RCC 7860 (cell line): ENCODE data around the gene PHF19.

Experiments
- DNase-seq: peaks from one replicate; pipeline ENCODE4 v3.0.0-alpha.2; 2015; ENCODE audit warnings: low spot score
- FAIRE-seq: peaks from 2 replicates; lab custom pipeline; 2012; peaks lifted over from hg19 to GRCh38; lab: Jason Lieb, UNC

Gene PHF19

DNA sequence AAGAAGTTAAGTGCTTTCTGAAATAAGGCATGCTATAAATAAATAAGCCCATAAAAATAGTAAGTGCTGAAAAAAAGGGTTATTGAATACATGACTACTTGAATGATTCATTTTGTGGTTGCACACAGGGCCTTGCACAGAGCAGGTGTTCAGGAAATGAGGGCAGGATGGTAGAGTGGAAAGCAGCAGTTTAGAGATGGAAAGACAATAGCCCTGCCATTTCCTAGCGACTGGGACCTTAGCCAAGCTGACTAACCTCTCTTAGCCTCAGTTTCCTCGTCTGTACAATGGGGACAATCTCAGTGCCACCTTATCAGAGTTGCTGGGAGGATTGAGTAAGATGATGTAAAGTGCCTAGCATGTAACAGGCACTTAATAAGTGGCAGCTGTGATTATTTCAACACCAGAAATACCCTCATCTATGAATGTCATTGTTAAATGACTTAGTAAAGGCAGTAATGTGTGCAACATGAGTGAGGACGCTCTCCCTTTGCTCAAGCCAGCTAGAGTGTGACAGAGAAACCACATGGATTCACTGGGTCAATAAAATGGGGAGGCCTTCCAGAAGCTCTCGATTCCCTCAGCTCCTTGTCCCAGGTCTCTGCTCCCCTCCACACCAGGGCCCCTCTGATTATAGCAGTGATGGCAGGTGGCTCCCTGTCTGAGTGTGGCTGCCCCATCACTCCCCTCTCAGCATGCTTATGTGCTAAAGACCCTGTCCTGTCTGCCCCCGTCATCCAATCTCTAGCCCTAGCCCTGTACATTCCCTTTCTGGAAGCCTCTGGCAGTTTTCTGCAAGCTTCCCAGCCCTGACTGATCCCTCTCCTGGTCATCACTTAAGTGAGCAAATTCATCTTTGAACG lies 16.0 kb upstream of the PHF19 start:
- DNase-seq: peak; percentile 85
- peak; percentile 90 for FAIRE-seq

DNA sequence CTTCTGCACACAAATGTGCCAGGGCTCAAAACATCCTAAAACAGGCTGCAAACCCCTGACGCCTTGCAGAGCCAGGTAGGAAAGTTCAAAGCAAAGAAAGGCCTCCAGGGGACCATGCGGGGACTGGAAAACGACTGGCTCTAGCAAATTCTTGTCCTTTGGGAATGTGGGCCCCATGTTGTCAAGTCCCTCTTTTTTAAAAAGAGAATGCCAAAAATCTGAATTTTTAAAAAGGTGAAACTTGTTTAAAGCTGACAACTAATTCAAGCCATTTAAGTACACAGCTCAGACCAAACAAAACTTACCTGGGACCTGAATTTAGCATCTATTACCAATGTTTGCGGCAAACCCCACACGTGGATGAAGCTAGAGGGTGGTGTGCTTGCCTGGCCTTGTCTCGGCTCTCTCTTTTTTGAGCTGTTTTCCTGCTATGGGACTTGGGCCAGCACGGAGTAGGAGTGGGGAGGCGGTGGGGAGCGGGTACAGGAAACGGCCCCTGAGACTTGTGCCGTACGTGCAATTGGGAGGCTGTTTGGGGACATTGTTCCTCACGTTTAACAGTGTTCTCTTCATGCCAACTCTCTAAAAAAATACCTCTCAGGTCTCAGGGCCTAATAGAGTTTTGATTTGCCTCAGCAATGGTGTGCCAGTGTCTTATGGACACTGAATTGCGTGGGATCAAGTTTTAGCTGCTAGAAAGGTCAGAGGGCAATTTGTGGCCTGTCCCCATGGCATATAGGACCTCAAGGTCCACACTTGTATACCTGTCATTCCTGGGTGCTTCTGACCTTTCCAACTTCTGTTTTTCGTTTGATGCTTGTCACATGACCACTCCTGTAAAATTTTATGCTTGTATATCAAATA lies 15.1 kb upstream of the PHF19 start:
- DNase-seq (no peak), FAIRE-seq (no peak)

DNA sequence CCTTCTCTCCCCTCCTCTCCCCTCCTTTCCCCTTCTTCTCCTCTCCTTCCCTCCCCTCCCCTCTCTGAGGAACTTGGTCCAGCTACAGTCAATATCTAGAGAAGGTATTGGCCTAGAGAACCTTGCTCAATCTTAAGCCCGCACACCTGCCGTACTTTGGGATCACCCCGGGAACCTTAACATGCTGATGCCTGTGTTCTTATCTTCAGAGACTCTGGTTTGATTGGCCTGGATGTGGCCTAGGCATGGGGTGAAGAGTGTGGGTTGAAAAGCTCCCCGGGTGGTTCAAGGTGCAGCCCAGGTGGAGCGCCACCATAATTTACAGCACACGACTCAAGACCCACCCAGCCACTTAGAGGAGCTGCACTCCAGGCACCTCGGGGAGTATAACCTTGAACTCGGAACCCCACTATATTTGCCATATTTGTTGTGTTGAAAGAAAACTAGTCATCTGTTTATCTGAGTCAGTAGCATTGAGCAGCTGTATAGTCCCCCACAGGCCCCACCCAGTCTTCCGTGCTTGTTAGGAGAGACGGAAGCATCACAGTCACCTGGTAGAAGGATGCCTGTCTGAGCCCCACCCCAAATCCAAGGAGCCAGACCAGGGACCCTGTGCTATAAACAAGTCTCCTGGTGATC lies 14.4 kb upstream of the PHF19 start:
- FAIRE-seq: no peak

DNA sequence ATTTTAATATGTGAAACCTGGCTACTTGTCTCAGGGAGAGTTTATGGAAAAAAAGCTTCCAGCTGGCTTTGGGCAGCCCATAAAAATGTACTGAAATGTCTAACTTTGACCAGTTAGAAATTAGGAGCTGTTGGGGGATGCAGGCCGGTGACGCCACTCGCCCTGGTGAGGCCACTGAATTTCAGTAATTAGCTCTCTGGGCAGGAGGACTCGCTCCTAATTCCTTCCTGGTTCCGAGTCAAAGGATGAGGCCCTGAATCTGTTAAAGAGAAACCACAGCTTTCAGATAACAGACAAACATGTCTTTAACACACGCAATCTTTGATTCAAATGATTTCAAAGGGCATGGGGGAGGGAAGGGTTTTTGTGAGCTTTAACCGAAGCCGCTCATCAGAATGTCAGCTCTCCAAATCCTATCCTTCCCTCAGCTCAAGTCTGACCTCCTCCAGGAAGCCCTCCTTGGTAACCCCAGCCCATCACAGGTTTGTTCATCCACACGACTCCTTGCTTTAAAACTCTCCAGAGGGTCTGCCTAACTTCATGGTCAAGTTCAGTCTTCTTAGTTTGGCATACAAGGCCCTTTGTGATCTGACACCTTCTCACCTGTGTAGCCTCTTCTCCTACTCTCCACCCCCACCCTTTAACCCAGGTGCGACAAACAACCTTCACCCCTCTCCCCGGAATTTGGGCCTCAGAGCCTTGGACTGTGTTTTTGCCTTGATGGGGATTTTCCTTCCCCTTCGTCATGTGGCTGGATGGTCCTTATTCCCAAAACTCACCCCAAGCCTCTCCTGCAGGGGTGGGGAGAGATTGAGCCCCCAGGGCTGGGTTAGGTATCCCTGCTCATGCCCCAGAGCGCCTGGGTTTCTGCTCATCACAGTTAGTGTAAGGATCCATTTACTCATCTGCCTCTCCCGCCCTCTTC lies 13.6 kb upstream of the PHF19 start:
- FAIRE-seq: no peak

More for the DNA sequence above, 14.4 kb upstream of the PHF19 start:
- no peak for DNase-seq

DNA sequence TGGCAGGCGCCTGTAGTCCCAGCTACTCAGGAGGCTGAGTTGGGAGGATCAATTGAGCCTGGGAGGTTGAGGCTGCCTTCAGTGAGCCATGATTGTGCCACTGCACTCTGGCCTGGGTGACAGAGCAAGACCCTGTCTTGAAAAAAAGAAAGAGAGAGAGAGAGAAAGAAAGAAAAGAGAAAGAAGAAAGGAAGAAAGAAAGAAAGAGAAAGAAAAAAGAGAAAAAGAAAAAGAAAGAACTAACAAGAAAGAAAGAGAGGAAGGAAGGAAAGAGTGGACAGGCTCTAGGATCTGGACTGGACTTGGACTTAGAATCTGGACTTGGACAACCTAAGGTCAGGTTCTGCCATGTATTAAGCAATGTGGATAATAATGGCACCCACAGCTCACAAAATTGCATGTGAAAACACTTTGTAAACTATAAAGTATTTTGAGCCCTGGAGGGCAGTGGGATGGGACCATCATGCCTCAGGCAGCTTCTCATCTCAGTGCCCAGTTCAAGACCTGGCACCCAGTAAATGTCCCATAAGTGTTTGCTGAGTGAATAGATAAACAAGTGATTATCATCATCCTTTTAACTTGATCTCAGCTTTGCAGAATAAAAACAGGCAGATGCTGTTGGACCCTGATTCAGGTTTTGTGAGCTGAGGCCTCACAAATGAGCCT lies 12.8 kb upstream of the PHF19 start:
- no peak for FAIRE-seq
- no peak for DNase-seq

More for the DNA sequence above, 13.6 kb upstream of the PHF19 start:
- no peak for DNase-seq

DNA sequence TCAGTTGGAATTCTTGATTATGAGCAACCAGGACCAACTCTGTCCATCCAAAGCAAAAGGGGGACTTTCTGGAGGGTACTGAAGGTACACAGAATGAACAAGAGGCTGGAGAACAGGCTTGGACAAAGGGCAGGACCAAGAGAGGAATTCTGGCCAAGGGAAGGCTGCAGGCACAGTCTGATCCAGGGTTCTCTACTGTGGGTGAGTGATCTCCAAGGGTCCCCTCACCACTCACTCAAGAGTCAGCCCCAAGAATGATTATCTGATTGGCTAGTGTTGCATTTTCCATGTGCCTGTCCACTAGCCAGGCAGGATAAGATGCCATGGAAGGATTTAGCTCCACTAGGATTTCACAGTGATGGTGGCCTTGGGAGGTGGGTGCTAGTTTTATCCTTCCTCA lies 11.6 kb upstream of the PHF19 start:
- DNase-seq: no peak
- FAIRE-seq: no peak

DNA sequence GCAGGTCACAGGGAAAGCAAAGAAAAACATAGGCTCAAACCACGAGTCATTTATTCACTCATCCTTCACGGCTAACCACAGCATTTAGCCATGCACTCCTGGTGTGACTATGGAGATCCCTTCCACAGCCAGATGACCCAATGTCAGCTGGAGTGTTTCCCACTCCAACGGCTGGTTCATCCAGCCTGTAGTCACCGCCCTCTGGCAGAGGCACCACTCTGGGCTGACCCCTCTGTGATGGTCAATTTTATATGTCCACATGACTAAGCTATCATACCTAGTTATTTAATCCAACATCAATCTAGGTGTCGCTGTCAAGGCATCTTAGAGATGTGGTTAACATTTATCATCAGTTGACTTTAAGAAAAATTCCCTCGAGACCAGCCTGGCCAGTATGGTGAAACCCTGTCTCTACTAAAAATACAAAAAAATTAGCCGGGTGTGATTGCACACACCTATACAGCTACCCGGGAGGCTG lies 9.5 kb upstream of the PHF19 start:
- DNase-seq: peak; percentile 97
- peak; percentile 97 for FAIRE-seq

DNA sequence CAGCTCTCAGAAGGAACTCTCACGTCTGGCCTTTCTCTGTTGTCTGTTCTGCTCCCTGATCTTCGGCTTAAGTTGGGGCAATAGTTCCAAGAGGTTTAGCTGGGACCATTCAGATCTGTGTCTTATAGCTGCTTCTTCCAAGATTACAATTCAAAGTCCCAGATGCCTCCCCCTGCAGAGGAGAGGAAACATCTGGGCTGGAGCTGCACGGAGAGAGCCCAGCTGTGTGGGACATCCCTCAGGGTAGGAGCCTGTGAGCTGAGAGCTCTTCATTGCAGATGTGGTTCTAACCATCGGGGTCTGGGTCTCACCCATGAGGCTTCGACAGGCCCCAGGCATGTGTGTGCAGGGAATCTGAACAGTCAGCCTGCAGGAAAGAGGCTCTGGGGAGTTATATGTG lies 9.0 kb upstream of the PHF19 start:
- DNase-seq (no peak), FAIRE-seq (no peak)

DNA sequence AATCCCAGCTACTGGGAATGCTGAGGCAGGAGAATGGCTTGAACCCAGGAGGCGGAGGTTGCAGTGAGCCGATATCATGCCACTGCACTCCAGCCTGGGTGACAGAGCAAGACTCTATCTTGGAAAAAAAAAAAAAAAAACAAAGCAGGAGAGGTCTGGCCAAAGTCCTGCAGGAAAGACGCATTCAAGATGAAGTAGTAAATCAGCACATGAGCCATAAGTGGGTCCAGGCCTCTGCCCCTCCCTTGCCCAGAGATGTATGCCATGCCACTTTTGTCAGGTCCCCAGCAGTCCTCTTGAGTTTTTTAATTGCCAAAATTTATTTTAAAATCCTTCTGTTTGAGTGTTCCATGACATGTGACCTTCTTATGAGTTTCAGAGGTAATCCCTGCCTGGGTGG lies 8.5 kb upstream of the PHF19 start:
- no peak for FAIRE-seq
- DNase-seq: no peak

DNA sequence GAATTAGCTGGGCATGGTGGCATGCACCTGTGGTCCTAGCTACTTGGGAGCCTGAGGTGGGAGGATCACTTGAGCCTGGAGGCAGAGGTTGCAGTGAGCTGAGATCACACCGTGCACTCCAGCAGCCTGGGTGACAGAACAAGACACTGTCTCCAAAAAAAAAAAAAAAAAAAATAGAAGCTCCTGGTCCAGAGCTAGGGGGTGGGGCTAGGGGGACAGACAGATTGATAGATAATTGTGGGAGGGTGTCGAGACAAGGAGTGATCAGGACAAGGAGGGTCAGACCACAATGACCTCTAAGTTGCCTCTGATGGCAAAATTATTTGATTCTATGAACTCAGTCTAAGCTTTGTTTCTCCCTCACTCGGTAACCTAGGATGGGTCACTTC lies 6.6 kb upstream of the PHF19 start:
- no peak for FAIRE-seq
- DNase-seq: no peak

DNA sequence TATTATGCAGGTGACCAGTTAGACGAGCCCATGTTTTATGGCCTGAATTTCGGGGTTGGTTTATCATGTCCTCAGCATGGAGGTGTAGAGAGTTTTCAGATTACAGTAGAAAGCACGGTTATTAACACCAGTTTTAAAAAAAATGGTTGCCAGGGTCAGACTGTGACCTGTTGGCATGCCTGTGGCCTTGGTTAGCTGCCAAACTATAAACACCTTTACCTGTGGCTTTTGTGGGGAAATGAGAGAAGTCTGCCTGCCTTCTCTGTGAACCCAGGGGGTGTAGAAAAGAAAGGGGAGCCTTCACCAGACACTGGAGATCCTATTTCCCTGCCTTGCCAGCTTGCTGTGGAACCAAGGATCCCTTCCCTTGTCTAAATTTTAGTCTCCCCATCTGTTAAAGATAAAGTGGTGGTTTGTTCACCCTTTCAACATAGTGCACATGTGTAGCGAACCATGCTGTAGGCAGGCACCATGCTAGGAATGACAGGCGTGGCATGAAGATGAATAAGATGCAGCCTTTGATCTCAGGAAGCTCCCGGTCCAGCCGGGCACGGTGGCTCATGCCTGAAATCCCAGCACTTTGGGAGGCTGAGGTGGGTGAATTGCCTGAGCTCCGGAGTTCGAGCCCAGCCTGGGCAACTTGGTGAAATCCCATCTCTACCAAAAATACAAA lies 6.1 kb upstream of the PHF19 start:
- FAIRE-seq (no peak), DNase-seq (peak; percentile 16)

DNA sequence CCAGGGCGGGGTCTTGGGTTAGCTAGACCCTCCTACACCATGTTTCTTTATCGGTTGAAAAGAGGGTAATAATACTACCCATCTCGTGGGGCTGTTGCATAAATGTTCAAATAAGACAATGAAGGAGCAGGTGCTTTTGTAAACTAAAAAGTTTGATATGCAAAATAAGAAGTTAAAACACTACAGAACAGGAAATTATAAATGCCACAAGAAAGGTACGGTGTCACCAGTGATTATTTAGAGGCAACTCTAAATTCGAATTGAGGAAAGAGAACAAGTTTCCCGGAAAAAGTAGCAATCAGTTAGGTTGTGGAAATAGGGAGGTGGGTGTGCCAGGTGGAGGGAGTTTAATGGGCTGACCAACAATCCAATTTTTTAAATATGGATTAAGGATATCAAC lies 2.5 kb upstream of the PHF19 start:
- no peak for FAIRE-seq
- no peak for DNase-seq

DNA sequence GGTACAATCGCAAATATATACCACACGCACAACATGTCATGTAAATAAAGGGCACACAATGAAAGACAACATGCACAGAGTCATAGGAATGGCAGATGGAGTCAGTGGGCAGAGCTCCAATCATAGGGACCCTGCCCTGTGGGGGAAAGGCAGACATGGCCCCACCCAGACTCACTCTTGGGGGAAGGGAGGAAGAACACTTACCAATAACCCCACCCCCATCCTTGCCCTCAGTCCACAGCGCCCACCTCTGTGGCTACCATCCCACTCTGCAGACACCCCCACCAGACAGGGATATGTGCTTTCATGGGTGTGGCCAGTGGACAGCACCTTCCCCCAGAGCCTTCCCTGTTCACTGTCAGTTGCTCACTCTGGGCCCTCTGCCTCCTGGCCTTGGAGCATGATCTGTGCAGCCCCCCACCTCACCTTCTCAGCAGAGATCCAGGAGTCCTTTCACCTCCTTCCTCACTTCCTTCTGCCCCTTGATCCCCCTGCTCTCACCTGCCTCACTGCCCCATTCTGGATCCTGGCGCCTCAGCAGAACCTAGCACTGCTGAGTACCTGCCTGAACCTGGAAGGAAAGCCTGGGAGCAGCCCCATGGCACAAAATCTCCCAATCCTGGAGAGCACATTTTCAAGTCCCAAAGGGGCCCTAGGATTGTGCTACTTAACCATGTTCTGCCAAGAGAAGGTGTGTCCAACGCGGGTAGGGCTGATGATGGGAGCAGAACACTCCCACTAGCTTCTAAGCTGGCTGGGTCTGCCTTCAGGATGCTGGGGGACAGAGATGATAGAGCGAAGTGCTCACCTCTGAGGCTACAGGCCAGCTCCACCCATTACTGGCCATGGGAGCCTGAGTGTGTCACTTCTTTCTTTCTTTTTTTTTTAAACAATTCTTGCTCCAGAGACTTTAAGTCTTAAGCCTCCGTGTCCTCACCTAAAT lies 1.5 kb upstream of the PHF19 start:
- DNase-seq (no peak), FAIRE-seq (no peak)

DNA sequence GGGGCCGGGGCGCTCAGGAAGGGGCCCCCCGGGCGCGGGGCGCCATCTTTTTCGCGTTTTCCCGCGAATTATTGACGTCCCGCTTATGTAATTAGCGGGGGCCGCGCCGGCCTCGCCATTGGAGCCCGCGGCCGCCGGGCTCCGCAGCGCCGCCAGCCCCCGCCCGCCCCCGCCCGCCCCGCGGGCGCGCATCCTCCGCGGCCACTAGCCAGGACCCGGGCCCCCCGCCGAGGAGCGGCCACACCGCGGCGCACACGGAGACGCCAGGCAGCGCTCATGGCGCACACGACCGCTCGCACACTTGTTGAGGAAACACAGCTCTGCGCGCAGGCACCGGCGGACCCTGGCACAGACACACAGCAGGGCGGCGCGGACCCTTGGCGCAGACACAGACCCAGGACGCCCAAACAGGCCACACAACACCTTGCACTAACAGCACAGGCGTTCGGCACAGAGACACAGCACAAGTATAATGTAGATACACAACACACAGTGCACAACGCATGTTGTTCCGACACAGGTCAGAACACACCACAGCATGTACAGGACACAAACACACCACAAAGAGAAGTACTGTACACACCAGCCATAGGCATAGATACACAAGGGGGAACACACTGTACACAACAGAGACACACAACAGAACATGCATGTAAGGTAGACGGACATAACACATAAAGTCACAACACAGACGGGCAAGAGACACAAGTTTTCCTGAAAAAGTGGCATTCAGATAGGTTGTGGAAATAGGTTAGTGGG lies 467 bp upstream of the PHF19 start:
- DNase-seq: peak; percentile 33
- no peak for FAIRE-seq

DNA sequence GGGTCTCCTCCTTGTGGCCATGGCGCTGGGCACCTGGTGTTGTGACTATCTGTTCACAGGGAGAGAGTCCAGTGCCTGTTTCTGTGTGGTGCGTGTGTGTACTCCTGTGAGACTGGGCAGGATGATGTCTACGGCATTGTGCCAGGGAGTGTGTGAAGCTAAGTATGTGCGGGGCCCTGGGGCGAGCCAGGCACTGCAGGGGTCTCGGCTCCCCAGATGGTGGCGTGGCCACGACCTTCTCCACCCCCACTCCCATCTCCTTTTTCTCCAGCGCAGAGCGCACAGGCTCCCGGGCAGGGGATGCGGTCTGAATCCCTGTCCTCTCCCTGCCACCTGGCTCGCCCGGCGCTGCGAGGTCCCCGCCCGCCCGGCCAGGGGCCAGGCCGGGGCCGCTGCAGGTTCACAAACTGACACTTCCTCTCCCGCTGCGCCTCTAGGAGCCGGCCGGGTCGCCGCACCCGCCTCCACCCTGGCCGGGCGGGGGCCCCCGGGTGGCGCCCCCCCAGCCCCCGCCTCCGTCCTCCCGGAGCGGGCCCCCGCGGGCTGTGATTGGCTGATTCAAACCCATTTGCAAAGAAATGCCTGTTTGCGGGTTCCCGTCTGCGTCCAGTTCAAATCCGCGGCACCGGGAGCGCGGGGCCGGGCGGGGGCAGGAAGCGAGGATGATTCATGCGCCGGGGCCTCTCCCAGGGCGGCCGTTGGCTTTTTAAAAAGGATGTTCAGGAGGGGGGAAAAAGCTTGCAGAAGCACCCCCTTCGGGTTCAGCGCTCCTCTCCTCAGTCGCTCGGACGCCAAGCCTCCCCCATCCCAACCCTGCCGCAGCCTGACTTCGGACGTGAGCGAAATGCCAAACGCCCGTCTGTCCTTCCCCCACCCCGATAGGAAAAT lies 790 bp downstream of the PHF19 start:
- FAIRE-seq: peak; percentile 15
- DNase-seq: peak; percentile 95

DNA sequence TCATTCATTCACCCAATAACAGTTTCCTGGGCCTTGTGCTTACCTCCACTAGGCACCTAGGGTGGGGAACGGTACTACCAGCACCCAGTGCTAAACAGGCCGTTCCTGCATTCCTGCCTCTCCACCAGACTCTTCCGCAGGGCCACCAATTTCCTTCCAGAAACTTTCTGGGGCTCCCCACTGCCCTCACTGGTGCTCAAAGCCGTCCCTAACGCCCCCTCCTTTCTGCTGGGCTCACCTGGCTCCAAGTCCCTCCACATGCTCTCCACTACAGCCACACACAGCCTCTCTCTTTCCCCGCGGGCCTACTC lies 1.4 kb downstream of the PHF19 start:
- FAIRE-seq: no peak

DNA sequence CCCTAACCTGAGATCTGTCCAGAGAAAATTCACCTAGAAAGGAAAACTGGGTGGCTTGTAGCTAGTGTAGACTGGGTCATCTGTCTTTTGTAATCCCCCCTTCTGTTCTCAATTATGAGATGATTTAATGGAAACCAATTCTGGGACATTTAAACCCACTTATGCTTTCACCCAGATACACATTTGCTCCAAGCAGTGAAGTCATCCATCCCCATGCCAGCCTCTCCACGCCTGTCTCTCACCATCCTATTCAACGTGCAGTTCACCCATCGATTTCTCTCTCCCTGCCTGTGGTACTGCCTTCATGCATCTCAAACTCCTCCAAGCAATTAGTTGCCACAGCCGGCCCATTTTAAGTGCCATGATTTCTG lies 1.8 kb downstream of the PHF19 start:
- no peak for DNase-seq
- FAIRE-seq: no peak

More for the DNA sequence above, 1.4 kb downstream of the PHF19 start:
- DNase-seq: no peak
